Left cardiac atrium (tissue), 4 donors: Measurements from ENCODE around the gene PRR5L. TPM values are rescaled to one million over a fixed set of nuclear protein-coding genes. Genes with fewer than 3 reads are reported as not detected.
"Not testable (repeated sequence)": the region's sequence is repeated elsewhere in the genome, so short reads cannot be mapped to it uniquely, and the experiment has no call there.

Experiments used
- ATAC-seq, 2 donors: fragments of 200-7000 bp; cut with Tn5 transposase; one replicate each; pipeline ENCODE4 v1.9.1; 2020; ENCODE audit warnings: mild to moderate bottlenecking in 2 of 2, moderate library complexity in 2 of 2
- DNase-seq: peaks from one replicate; pipeline ENCODE4 v3.0.0-alpha.2; 2020
- intact Hi-C, 2 donors: fragments of 100-400 bp; cut with DNase I; formaldehyde crosslinking; loops; one replicate each; pipeline versions ENCODE4 v1.14.1 to v1.15.1; 2022 to 2023
- total RNA-seq, 2 donors: library from RNA; stranded (reverse); fragmentation: NEBNext Ultra II Directional; extraction: Animal tissue kit (Norgen Biotek cat#: 25700); gene quantifications; one replicate each; pipeline ENCODE4 v1.2.1, GENCODE V29; 2021
- donor health status: DM: no; HTN: yes; CAD: no.
- donor health status: DM: no; HTN: yes; CAD: no; lungs with severe emphysema.
- donor health status: DM: yes; HTN: yes; CAD: no.
- donor health status: Dilated cardiomyopathy.

PRR5L gene
- total RNA-seq, 2 donors from 2014 or later, result 4.0 to 5.8 TPM

DNA sequence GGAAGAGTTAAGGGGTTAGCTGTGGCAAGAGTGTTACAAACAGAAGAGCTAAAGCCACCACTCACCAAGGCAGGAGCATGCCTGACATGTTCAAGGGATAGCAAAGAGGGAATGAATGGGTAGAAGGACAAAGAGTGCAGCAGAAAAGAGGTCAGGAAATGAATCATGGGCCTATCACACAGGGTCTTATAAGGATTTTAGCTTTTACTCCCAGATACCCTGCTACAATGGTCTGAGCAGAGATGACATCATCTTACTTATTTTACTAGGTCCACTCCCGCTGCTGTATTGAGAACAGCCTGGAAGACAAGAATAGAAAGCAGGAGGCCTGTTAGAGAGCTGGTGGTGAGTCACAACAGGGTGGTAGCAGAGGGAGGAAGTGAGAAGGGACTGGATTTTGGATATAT is 204.2 kb downstream of the PRR5L start:
- DNase-seq, result no peak
- peak; percentile 92 to 98 for ATAC-seq
- intact Hi-C loops, result no loop called here

DNA sequence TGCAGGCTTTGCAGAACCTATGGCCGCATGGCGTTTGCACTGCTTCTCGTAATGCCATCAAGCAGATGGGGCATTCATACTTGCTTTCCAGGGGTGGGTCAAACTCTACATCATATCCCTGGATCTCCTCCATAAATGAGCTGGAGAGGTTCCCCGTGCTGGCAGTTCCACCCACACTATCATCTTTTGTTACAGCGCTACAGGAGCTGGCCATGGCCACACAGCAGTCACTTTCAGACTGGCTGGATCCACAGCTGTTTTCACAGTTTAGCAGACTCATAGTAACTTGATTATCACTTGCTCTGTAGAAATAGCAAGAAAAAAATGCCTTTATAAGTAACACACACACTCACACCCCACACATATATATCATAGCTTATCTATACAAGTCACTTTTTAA is 205.1 kb downstream of the PRR5L start:
- ATAC-seq (peak; percentile 27 to 68), DNase-seq (no peak)
- intact Hi-C loops, result no loop called here

DNA sequence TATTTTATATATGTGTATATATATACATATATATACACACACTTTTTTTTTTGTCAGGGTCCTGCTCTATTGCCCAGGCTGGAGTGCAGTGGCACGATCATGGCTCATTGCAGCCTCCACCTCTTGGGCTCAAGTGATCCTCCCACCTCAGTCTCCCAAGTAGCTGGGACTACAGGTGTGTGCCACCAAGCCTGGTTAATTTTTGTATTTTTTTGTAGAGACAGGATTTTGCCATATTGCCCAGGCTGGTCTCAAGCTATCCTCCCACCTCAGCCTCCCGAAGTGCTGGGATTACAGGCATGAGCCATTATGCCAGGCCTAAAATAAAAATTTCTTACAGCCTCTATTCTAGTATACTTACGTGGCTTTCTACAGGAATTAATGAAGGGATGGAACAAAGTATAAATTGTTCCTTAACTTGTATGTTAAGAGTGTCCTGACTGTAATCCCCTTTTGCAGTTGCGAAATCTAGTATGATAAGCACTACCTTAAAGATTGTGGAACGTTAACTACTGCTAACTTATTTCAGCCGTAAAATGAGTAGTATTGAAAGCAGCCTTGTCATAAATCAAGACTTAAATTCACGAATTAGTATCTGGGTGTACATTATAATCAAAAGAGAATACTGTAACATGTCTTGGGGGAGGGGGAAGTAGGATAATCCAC is 211.9 kb downstream of the PRR5L start:
- no peak for ATAC-seq
- no peak for DNase-seq
- intact Hi-C loops, result no loop called here

DNA sequence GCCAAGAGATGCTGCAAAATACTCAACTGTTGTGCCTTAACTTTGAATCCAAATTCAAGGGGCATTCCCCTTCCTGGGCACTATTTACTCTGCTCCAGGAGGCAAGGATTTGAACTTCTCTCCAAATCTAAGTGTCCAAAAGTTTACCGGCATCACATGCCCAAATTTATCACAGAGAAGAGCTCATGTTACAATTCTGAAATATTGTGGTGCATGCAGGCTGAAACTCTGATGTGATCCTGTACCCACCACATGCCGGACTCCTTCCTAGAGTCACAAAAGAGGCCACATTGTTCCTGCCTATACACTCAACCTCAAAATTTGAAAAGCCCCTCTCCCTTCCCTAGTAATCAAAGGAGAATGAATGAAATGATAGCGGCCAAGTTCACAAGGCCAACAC is 212.7 kb downstream of the PRR5L start:
- no peak for ATAC-seq
- intact Hi-C loops, result no loop called here
- DNase-seq, result no peak

DNA sequence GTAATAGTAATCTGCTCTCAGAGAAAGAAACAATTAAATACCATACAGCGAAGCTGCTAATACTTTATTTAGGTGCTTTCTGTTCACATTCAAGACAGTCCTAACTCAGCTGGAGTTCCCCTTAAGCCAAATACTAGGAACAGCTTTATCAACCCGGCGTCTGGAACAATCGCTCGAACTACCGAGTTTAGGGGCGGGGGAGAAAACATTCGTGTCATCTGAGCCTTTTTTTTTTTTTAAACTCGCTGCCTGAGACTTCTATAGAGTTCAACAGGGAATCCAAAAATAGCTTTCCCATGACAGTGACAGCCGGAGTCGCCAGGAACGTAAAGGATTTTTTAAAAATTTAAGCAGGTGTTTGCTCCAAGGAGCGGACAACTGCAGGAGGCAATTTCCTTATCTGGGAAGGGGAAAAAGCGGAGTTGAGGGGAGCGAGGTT is 213.1 kb downstream of the PRR5L start:
- no peak for DNase-seq
- intact Hi-C loops, result no loop called here
- peak; percentile 10 to 18 for ATAC-seq

DNA sequence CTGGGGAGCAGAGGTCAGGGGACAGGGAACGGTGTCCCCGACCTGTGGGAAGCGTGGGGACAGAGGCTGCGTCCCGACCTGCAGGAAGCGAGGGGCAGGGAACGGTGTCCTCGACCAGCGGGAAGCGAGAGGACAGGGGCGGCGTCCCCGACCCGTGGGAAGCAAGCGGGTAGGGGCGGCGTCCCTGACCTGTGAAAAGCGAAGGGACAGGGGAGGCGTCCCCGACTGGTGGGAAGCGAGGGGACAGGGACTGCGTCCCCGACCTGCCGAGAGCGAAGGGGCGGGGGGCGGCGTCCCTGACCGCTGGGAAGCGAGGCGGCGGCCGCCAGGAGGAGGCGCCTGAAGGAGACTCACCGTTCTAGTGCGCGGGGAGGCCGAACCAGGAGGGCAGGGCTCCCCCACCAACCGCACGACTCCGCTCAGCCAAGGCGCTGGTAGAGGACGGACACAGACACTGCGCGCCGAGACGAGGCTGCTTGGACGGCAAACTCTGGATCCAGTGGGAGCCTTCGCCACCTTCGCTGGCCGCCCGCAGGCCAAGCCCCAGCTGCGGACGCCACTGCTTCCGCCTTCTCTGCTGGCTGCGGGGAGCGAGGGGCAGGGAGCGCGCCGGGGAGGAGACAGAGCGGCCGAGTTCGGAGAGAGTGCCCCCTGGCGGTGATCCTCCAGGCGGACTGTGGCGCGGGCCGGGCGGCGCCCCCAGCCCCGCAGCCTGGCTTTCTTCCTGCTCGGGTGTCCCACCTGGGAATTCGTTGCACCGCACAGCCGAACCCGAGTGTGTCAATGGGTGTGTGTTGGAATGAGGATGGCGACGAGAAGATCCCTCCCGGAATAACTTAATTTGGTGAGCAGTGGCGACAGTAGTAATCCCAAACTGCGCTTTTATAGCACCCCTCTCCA is 213.9 kb downstream of the PRR5L start, which contains the start of gene TRAF6:
Gene TRAF6, minus strand, starts transcription at position 579 of the 900 bp plus-strand sequence. CDS start 8,757 bp downstream, outside the sequence.
- intact Hi-C loops, result no loop called here
- ATAC-seq (peak; percentile 97 to 98), DNase-seq (peak; percentile 92)

DNA sequence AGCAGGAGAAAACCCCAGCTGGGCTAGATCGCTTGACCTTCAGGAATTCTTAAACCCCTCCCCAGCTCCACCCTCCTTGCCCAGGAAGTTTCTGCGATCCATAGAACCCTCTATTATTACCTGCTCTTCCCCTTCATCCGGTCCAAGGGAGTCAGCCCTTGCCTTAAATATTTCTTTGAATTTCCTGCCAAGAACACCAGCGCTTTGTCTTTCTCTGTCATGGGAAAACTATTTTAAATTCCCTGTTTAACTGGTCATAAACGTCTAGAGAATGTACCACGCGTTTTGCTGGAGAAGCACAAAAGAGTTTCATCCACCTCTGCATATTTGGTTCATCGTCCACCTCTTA is 214.5 kb downstream of the PRR5L start:
- intact Hi-C loops, result no loop called here
- ATAC-seq (peak in 1 of 2 donors; percentile 29), DNase-seq (no peak)

DNA sequence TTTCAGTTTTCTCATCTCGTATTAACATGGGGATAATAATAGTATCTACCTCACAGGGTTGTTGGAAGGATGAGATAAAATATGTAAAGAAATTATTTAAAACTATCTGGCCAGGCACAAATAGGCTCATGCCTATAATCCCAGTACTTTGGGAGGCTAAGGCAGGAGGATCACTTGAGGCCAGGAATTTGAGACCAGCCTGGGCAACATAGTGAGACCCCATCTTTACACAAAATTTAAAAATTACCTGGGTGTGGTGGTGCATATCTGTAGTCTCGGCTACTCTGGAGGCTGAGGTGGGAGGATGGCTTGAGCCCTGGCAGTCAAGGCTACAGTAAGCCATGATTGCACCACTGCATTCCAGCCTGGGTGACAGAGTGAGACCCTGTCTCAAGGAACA is 215.0 kb downstream of the PRR5L start:
- DNase-seq, ATAC-seq, intact Hi-C loops: not testable (repeated sequence)

DNA sequence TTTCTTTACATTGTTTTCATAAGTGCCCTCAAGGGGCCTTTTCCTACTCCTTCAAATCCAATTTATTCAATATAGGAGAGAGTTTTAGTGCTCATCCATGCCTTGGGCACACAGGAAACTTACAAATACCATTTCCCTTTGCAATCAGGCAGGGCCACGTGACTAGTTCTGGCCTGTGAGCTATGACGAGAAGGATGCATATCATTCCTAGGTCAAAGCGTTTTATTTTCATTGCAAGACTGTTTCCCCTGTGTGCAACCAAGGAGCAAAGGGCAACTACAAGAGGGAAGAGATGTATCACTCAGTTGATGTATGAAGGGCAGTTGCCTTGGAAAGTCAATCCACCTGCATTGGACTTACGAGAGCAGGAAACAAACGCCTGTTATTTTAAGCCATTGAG is 215.9 kb downstream of the PRR5L start:
- DNase-seq, result no peak
- intact Hi-C loops, result no loop called here
- no peak for ATAC-seq

DNA sequence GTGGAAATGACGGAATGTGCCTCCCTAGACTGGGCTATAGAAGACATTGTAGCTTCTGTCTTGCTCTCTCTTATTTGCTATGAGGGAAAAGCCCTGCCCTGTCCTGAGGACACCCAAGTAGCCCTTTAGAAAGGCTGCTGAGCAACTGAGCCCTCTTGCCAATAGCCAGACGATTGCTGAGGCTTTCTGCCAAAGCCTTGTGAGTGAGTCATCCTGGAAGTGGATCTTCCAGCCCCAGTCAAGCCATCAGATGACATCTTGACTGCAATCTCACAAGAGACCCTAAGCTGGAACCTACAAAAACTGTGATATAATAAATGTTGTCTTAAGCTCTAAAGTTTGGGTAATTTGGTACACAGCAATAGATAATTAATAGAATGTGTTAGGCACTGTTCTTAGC is 217.9 kb downstream of the PRR5L start:
- intact Hi-C loops, result no loop called here
- ATAC-seq (no peak), DNase-seq (no peak)

Other genes with a start within 250 kb of the PRR5L start
- 10 to 100 TPM; 38.4 to 48.8 TPM for gene COMMD9, start 6.9 kb upstream of the PRR5L start, total RNA-seq
- gene TRAF6, start 214.0 kb downstream of the PRR5L start, total RNA-seq, result 10 to 100 TPM in 1 of 2 donors, 1 to 10 TPM in 1; 9.7 to 13.1 TPM